Kidney epithelial cell (primary cell): Measurements from ENCODE around the gene PRR19. TPM values are rescaled to one million over a fixed set of nuclear protein-coding genes. Genes with fewer than 3 reads are reported as not detected.

Experiments
- DNase-seq: peaks from one replicate; pipeline ENCODE4 v3.0.0-alpha.2; 2010; ENCODE audit warnings: low read depth
- H3K27me3 ChIP-seq: 2 replicates; pipeline ENCODE4 v1.6.0; 2011; ENCODE audit warnings: low read length; ENCODE audit not compliant: control insufficient read depth, insufficient read depth
- H3K36me3 ChIP-seq: 2 replicates; pipeline ENCODE4 v1.5.1; 2011; ENCODE audit warnings: low read length; ENCODE audit not compliant: control insufficient read depth, insufficient read depth
- H3K4me3 ChIP-seq: 2 replicates; pipeline ENCODE4 v1.5.1; 2011; ENCODE audit warnings: low read depth, mild to moderate bottlenecking, control low read depth, low read length
- total RNA-seq: library from RNA; depleted of rRNA; stranded (reverse); fragments of >200 nt; gene quantifications from 2 replicates; pipeline ENCODE4 v1.2.3, GENCODE V29; 2015
- TF ChIP-seq, protein P1 (sequence below): IDR thresholded peaks from 2 replicates; pipeline ENCODE4 v1.5.1; 2011; ENCODE audit warnings: mild to moderate bottlenecking, moderate library complexity, low read length, control low read depth, inconsistent platforms; ENCODE audit not compliant: insufficient read depth, poor library complexity, severe bottlenecking

Gene PRR19
- total RNA-seq, 1 donor from 2014 or later = 0.92 TPM

DNA sequence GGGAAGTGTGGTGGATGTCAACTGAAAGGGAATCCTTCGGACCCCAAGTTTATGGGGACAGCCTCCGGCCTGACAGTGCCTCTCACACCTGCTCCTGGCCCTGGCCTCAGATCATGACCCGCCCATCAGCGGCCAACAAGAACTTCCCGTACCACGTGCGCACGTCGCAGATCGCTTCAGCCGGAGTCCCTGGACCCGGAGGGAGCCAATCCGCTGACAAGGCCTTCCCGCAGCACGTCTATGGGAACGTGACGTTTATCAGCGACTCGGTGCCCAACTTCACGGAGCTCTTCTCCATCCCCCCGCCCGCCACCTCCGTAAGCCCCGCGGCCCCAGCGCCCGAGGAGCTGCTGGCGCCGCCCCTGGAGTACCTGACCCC, 21.5 kb downstream of the PRR19 start:
- peaks cover 32% of the 10 kb centered on the region for H3K27me3 ChIP-seq
- TF ChIP-seq, protein P1, sequence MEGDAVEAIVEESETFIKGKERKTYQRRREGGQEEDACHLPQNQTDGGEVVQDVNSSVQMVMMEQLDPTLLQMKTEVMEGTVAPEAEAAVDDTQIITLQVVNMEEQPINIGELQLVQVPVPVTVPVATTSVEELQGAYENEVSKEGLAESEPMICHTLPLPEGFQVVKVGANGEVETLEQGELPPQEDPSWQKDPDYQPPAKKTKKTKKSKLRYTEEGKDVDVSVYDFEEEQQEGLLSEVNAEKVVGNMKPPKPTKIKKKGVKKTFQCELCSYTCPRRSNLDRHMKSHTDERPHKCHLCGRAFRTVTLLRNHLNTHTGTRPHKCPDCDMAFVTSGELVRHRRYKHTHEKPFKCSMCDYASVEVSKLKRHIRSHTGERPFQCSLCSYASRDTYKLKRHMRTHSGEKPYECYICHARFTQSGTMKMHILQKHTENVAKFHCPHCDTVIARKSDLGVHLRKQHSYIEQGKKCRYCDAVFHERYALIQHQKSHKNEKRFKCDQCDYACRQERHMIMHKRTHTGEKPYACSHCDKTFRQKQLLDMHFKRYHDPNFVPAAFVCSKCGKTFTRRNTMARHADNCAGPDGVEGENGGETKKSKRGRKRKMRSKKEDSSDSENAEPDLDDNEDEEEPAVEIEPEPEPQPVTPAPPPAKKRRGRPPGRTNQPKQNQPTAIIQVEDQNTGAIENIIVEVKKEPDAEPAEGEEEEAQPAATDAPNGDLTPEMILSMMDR = no peak
- H3K36me3 ChIP-seq = no peaks in the 10 kb centered on the region
- DNase-seq = no peak
- no peak overlapping the region for H3K4me3 ChIP-seq

DNA sequence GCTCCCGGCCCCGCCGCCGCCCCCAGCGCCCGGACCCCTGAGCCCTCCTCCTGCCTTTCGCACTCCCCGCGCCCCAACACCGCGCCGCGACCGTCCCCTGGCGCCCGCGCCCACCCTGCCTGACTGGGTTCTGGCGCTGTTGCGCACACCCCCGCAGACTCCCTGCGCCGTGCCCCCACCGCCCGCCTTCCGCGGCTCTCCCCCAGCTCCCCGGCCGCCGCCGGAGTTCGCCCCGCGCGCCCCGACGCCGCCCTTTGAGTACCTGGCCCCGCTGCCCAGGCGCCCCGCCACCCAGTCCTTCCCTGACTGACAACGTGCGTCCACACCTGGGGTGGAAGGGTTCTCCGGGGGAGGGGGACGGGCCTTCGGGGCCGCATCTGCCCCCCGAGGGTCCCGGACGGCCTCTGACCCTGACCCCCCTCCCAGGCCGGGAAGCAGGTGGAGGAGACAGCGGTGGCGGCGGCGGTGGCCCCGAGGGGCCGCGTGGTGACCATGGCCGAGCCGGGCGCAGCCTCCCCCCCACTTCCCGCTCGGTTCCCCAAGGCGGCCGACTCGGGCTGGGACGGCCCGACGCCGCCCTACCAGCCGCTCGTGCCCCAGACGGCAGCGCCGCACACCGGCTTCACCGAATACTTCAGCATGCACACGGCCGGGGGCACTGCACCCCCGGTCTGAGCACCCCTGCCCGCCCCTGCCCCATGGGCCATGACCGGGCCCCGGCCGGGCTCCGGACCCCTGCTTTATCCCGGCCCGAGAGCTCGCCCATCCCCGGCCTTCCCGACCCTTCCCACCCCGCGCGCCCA, 22.1 kb downstream of the PRR19 start:
- TF ChIP-seq, protein P1 = peak; percentile 11
- no peak overlapping the region for H3K4me3 ChIP-seq
- no peaks in the 10 kb centered on the region for H3K36me3 ChIP-seq
- H3K27me3 ChIP-seq = peaks cover 32% of the 10 kb centered on the region
- DNase-seq = no peak

DNA sequence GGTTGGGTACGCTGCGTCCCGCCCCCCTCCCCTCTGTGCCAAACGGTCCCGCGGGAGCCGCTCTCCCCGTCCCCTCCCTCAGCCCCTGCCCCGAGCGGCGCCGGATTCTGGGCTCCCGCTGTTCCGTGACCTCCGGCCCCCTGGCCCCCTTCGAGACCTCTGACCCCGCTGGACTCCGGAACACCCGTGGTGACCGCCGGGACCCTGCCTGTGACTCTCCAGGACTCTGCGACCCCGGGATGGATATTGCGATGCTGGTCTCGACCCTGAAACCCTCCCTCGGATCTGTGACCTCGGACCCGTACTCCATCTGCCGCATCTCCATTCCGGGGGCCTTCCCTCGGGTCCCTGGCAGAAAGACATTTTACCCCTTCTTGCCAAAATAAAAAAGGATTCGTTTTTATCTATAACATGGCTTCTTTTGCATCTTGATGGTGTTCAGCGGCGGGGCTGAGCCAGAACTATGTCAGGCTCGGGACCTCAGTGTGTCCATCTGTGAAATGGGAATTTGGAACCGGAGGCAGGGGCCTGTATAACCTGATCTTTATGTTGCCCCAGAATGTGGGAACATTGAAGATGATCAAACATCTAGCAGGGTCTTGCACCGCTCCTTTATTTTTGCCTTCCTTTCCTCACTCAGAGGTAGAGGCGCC, 22.8 kb downstream of the PRR19 start:
- DNase-seq = no peak
- Histone ChIP-seq H3K36me3 (no peaks in the 10 kb centered on the region), H3K4me3 (no peak overlapping the region), H3K27me3 (peaks cover 32% of the 10 kb centered on the region)
- TF ChIP-seq, protein P1 = peak; percentile 90

DNA sequence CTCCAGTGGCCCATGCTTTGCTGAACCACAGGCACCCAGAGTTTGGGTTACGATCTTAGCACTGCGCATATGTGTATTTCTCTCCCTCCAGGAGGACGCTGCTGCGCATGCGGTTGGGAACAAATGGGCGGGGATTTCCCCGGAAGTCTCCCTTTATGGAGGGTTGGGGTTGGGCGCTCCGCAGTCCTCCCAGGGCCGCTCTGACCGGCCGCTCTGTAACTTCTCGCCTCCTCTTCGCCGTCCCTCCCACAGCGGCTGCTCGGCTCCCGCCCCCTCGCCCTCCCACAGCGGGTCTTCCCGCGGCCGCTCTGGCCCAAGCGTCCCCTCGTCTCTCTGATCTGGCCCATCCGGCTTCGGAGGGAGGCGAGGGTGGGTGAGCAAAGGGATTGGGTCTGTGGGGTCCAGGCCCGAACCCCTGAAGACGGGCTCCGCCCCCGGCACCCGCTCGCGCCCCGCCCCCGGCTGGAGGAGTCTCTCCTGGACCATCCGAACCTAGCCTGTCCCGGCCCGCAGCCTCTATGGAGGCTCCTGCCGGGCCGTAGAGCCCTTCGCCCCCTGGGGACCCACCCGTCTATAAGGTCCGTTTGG, 23.5 kb downstream of the PRR19 start, which contains the start of gene MEGF8:
MEGF8 (plus strand) TSS at position 328 of the 588 bp plus-strand sequence. CDS start 609 bp downstream, outside the sequence.
- peaks cover 32% of the 10 kb centered on the region for H3K27me3 ChIP-seq
- TF ChIP-seq, protein P1 = no peak
- H3K36me3 ChIP-seq = no peaks in the 10 kb centered on the region

DNA sequence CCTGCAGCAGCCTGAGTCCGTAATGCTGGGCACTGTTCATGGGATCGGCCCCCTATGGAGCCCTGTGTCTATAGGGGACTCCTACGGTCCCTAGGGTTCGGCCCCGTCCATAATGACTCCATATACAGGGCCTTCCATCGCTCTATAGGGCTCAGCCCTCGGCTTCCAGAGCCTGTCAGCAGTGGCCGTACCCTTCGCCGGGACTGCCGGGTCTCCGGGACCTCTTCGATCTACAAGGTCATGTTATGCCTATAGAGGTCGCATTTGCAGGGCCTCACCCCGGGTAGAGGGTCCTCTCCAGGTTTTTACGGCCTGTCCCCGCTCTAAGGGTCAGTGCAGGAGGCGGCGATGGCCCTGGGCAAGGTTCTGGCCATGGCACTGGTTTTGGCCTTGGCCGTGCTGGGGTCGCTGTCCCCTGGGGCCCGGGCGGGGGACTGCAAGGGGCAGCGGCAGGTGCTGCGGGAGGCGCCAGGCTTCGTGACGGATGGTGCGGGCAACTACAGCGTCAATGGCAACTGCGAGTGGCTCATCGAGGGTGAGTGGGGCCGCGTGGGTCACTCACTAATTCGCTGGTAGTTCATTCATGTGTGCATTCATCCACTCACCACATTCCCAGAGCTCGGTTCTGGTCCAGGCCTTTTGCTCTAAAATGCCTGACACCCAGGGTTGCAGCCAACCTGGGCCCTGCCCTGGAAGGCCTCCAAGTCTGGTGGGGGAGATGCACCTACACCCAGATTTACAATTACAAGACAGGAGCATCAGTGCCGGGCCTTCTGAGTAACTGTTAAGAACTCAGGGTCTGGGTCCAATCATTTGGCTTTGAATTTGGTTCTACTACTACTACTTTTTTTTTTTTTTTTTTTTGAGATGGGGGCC, 24.2 kb downstream of the PRR19 start:
- Histone ChIP-seq H3K4me3 (peak overlapping the region; percentile 86), H3K36me3 (no peaks in the 10 kb centered on the region), H3K27me3 (peaks cover 29% of the 10 kb centered on the region)
- DNase-seq = no peak
- TF ChIP-seq, protein P1 = peak; percentile 7

More for the DNA sequence above, 23.5 kb downstream of the PRR19 start, which contains the start of gene MEGF8:
- H3K4me3 ChIP-seq = peak within 1 kb of the TSS; percentile 86
- peak; percentile 95 for DNase-seq
